OCI-LY1 (cell line): ENCODE data around the gene NUP50.

Source experiments
- CTCF ChIP-seq: fragments of 200-600 bp; sonication (generic), shearing (Covaris generic); IDR thresholded peaks from 2 replicates; pipeline ENCODE4 v1.5.1; 2017; ENCODE audit warnings: mild to moderate bottlenecking, antibody characterized with exemption, low read length, moderate library complexity, mixed read lengths
- EZH2 ChIP-seq: fragments of 200-600 bp; sonication (generic), shearing (Covaris generic); IDR thresholded peaks from 2 replicates; pipeline ENCODE4 v1.8.0; 2017; ENCODE audit warnings: borderline replicate concordance, mixed run types, mild to moderate bottlenecking, antibody characterized with exemption, low read length, moderate library complexity, mixed read lengths

GRCh38 chr22:45198463-45198795, 34.7 kb downstream of the NUP50 start:
- TF ChIP-seq CTCF (no peak), EZH2 (no peak)
